HTR-8/SVneo (cell line): ENCODE data around the gene CCR9.
A peak's percentile ranks its signal among the peaks of the same experiment; 100 is the strongest.

Source experiments
- DNase-seq: peaks from one replicate; pipeline ENCODE4 v3.0.0; 2011; ENCODE audit warnings: low spot score, mixed read lengths; ENCODE audit not compliant: insufficient read length
- FAIRE-seq: peaks from 2 replicates; lab custom pipeline; 2011; peaks lifted over from hg19 to GRCh38; lab: Jason Lieb, UNC

Gene CCR9

GRCh38 chr3:45905755-45906154 is 19.4 kb downstream of the CCR9 start:
- FAIRE-seq (no peak), DNase-seq (no peak)

GRCh38 chr3:45906681-45907407 is 20.5 kb downstream of the CCR9 start:
- peak; percentile 48 for DNase-seq
- no peak for FAIRE-seq

GRCh38 chr3:45907769-45908705 is 21.7 kb downstream of the CCR9 start:
- FAIRE-seq, result no peak

GRCh38 chr3:45908761-45909160 is 22.4 kb downstream of the CCR9 start:
- DNase-seq, result no peak
- FAIRE-seq, result no peak

More at GRCh38 chr3:45907769-45908705, 21.7 kb downstream of the CCR9 start:
- no peak for DNase-seq

GRCh38 chr3:45909542-45909941 is 23.2 kb downstream of the CCR9 start:
- FAIRE-seq, result no peak
- DNase-seq, result no peak

- FAIRE-seq (no peak), DNase-seq (no peak)
Measured at GRCh38 chr3:45910892-45911291, 24.5 kb downstream of the CCR9 start.

- no peak for DNase-seq
- FAIRE-seq, result no peak
Measured at GRCh38 chr3:45911511-45912226, 25.3 kb downstream of the CCR9 start.

GRCh38 chr3:45912435-45912834 is 26.1 kb downstream of the CCR9 start:
- no peak for FAIRE-seq
- no peak for DNase-seq

- no peak for FAIRE-seq
- DNase-seq, result no peak
Measured at GRCh38 chr3:45914362-45915058, 28.2 kb downstream of the CCR9 start.

- DNase-seq (no peak), FAIRE-seq (no peak)
Measured at GRCh38 chr3:45915059-45915439, 28.7 kb downstream of the CCR9 start.

- FAIRE-seq (no peak), DNase-seq (peak; percentile 61)
Measured at GRCh38 chr3:45915518-45916231, 29.3 kb downstream of the CCR9 start.

- FAIRE-seq, result no peak
- DNase-seq, result no peak
Measured at GRCh38 chr3:45917146-45917898, 31.0 kb downstream of the CCR9 start.

- DNase-seq (no peak), FAIRE-seq (no peak)
Measured at GRCh38 chr3:45921158-45922038, 35.1 kb downstream of the CCR9 start.

GRCh38 chr3:45922039-45922326 is 35.6 kb downstream of the CCR9 start:
- no peak for DNase-seq
- no peak for FAIRE-seq

- DNase-seq (no peak), FAIRE-seq (no peak)
Measured at GRCh38 chr3:45922950-45923590, 36.7 kb downstream of the CCR9 start.

GRCh38 chr3:45923755-45924154 is 37.4 kb downstream of the CCR9 start:
- FAIRE-seq (no peak), DNase-seq (no peak)

GRCh38 chr3:45927881-45928280 is 41.5 kb downstream of the CCR9 start:
- FAIRE-seq (no peak), DNase-seq (no peak)
